Activated T-cell treated with anti-CD3 and anti-CD28 coated beads, Interleukin-2, amount 50 U/mL, for 48 hours (primary cell): ENCODE measurements around the gene KHNYN.
"Not testable (repeated sequence)": the region's sequence is repeated elsewhere in the genome, so short reads cannot be mapped to it uniquely, and the experiment has no call there.

Experiments used
- DNase-seq, 2 experiments: peaks; one replicate each; pipeline ENCODE4 v3.0.0-alpha.2; 2020

KHNYN gene

GRCh38 chr14:24429395-24430142 lies at the start of gene KHNYN, which contains the start of gene CBLN3:
TSS of gene KHNYN (plus strand) at chr14:24429954. CDS start at chr14:24430731, 777 bp downstream.
TSS of gene CBLN3 (minus strand) at chr14:24429668. CDS start at chr14:24429054, 614 bp downstream.
- peak; percentile 88 to 92 for DNase-seq

GRCh38 chr14:24381363-24382063 lies 48.2 kb upstream of the KHNYN start:
- DNase-seq: no peak

- DNase-seq: no peak
Observed at GRCh38 chr14:24382064-24382371, 47.7 kb upstream of the KHNYN start.

- no peak for DNase-seq
Observed at GRCh38 chr14:24384169-24384568, 45.6 kb upstream of the KHNYN start.

- DNase-seq: no peak
Observed at GRCh38 chr14:24385524-24385923, 44.2 kb upstream of the KHNYN start.

GRCh38 chr14:24387009-24387345 lies 42.8 kb upstream of the KHNYN start:
- DNase-seq: no peak

- DNase-seq: not testable (repeated sequence)
Observed at GRCh38 chr14:24387579-24387978, 42.2 kb upstream of the KHNYN start.

GRCh38 chr14:24388474-24389179 lies 41.1 kb upstream of the KHNYN start:
- DNase-seq: no peak

GRCh38 chr14:24389226-24389848 lies 40.4 kb upstream of the KHNYN start:
- no peak for DNase-seq

GRCh38 chr14:24390701-24391468 lies 38.9 kb upstream of the KHNYN start:
- no peak for DNase-seq

GRCh38 chr14:24392325-24393091 lies 37.2 kb upstream of the KHNYN start:
- no peak for DNase-seq

GRCh38 chr14:24394275-24394674 lies 35.5 kb upstream of the KHNYN start:
- no peak for DNase-seq

GRCh38 chr14:24395609-24396582 lies 33.9 kb upstream of the KHNYN start:
- DNase-seq: no peak

GRCh38 chr14:24397639-24398292 lies 32.0 kb upstream of the KHNYN start:
- DNase-seq: no peak

GRCh38 chr14:24398293-24398652 lies 31.5 kb upstream of the KHNYN start:
- no peak for DNase-seq

GRCh38 chr14:24398653-24399446 lies 30.9 kb upstream of the KHNYN start, which contains the start of gene NYNRIN:
TSS of gene NYNRIN (plus strand) at chr14:24399003. CDS start at chr14:24399247, 244 bp downstream.
- DNase-seq: peak; percentile 34 to 35

- no peak for DNase-seq
Observed at GRCh38 chr14:24399447-24399822, 30.3 kb upstream of the KHNYN start.

- DNase-seq: no peak
Observed at GRCh38 chr14:24399999-24400718, 29.6 kb upstream of the KHNYN start.
